GM21825 (cell line): ENCODE results near the gene UTP15.

Experiments used
- ATAC-seq: cut with Tn5 transposase; IDR thresholded peaks from one replicate; pipeline ENCODE4 v1.9.1; 2021; ENCODE audit warnings: mild to moderate bottlenecking, moderate library complexity; ENCODE audit not compliant: unreplicated experiment

UTP15 gene

GRCh38 chr5:73565139-73565968 lies at the start of gene UTP15, which contains the start of gene ANKRA2:
Gene UTP15, plus strand, starts transcription at chr5:73565743. Its CDS starts 1,602 bp downstream, at chr5:73567345.
Gene ANKRA2, minus strand, starts transcription at chr5:73565639. Its CDS starts 2,758 bp downstream, at chr5:73562881.
- peak; percentile 94 for ATAC-seq

- peak; percentile 96 for ATAC-seq
Measured at GRCh38 chr5:73519531-73520283, 45.8 kb upstream of the UTP15 start.

GRCh38 chr5:73522989-73523388 lies 42.6 kb upstream of the UTP15 start:
- no peak for ATAC-seq

- no peak for ATAC-seq
Measured at GRCh38 chr5:73523861-73524260, 41.7 kb upstream of the UTP15 start.

GRCh38 chr5:73525606-73526203 lies 39.8 kb upstream of the UTP15 start:
- ATAC-seq: no peak

- ATAC-seq: no peak
Measured at GRCh38 chr5:73528248-73528647, 37.3 kb upstream of the UTP15 start.

GRCh38 chr5:73529081-73529480 lies 36.5 kb upstream of the UTP15 start:
- no peak for ATAC-seq

- ATAC-seq: no peak
Measured at GRCh38 chr5:73531356-73531755, 34.2 kb upstream of the UTP15 start.

- no peak for ATAC-seq
Measured at GRCh38 chr5:73532195-73532594, 33.3 kb upstream of the UTP15 start.

- no peak for ATAC-seq
Measured at GRCh38 chr5:73534011-73534644, 31.4 kb upstream of the UTP15 start.

- ATAC-seq: no peak
Measured at GRCh38 chr5:73534971-73535370, 30.6 kb upstream of the UTP15 start.

GRCh38 chr5:73539730-73540129 lies 25.8 kb upstream of the UTP15 start:
- ATAC-seq: no peak

GRCh38 chr5:73540192-73540591 lies 25.4 kb upstream of the UTP15 start:
- no peak for ATAC-seq

GRCh38 chr5:73542020-73542419 lies 23.5 kb upstream of the UTP15 start:
- no peak for ATAC-seq

- no peak for ATAC-seq
Measured at GRCh38 chr5:73544429-73545402, 20.8 kb upstream of the UTP15 start.

GRCh38 chr5:73545403-73545779 lies 20.2 kb upstream of the UTP15 start:
- no peak for ATAC-seq

GRCh38 chr5:73550016-73550415 lies 15.5 kb upstream of the UTP15 start:
- no peak for ATAC-seq

GRCh38 chr5:73552642-73553041 lies 12.9 kb upstream of the UTP15 start:
- ATAC-seq: no peak

- ATAC-seq: no peak
Measured at GRCh38 chr5:73558950-73559349, 6.6 kb upstream of the UTP15 start.

GRCh38 chr5:73564018-73564417 lies 1.5 kb upstream of the UTP15 start:
- no peak for ATAC-seq
